T-cell (primary cell): ENCODE data around the gene ATG4B. TPM values are rescaled to one million over a fixed set of nuclear protein-coding genes. Genes with fewer than 3 reads are reported as not detected.

Experiments used
- ATAC-seq, 4 experiments: fragments of 200-7000 bp in 3 of 4; fragments of 150-1000 bp in 1 of 4; cut with Tn5 transposase; replicated peaks in 1 of 4; 1 replicate in 3 of 4; 2 replicates in 1 of 4; pipeline ENCODE4 v1.10.0; 2021; ENCODE audit warnings: moderate library complexity in 3 of 4, mild to moderate bottlenecking in 2 of 4, moderate number of reproducible peaks in 1 of 4
- CTCF ChIA-PET, 2 donors: fragments of 300-600 bp; sonication (Branson Sonifier 250); formaldehyde crosslinking; loops; one replicate each; lab custom pipeline; 2022; ENCODE audit warnings: antibody characterized with exemption in 2 of 2; lab: Charles Lee
- POLR2A ChIA-PET, 2 donors: fragments of 300-600 bp; sonication (Branson Sonifier 250); formaldehyde crosslinking; loops; one replicate each; lab custom pipeline; 2022; ENCODE audit warnings: antibody characterized with exemption in 2 of 2; lab: Charles Lee
- DNase-seq, 35 experiments: peaks; one replicate each; pipeline versions ENCODE4 v3.0.0 to v3.0.0-alpha.2; 2013 to 2023
- H3K27ac ChIP-seq: one replicate; pipeline ENCODE4 v1.5.1; 2013; ENCODE audit warnings: low read length
- H3K27me3 ChIP-seq, 2 experiments: replicated peaks in 1 of 2; 1 replicate in 1 of 2; 2 replicates in 1 of 2; pipeline versions ENCODE4 v1.6.1 to v1.7.0; 2013; ENCODE audit warnings: low read length in 1 of 2, mixed read lengths in 1 of 2; ENCODE audit not compliant: control insufficient read depth in 2 of 2, insufficient read depth in 2 of 2; ENCODE audit errors: extremely low read depth in 1 of 2
- H3K36me3 ChIP-seq, 2 donors: 1 replicate in 1 of 2; 2 replicates in 1 of 2; pipeline versions ENCODE4 v1.6.1 to v1.7.0; 2013; ENCODE audit warnings: low read length in 1 of 2; ENCODE audit not compliant: control insufficient read depth in 2 of 2, insufficient read depth in 1 of 2; ENCODE audit errors: extremely low read depth in 1 of 2
- H3K4me1 ChIP-seq, 2 experiments: 1 replicate in 1 of 2; 2 replicates in 1 of 2; pipeline versions ENCODE4 v1.6.1 to v1.7.0; 2013; ENCODE audit warnings: low read length in 2 of 2, mixed read lengths in 1 of 2; ENCODE audit not compliant: insufficient read depth in 2 of 2, control insufficient read depth in 1 of 2; ENCODE audit errors: extremely low read depth in 1 of 2
- H3K4me3 ChIP-seq, 2 donors: 1 replicate in 1 of 2; 2 replicates in 1 of 2; pipeline versions ENCODE4 v1.5.1 to v1.7.0; 2013; ENCODE audit warnings: mild to moderate bottlenecking in 2 of 2, low read length in 1 of 2, moderate library complexity in 1 of 2; ENCODE audit not compliant: control insufficient read depth in 1 of 2; ENCODE audit errors: extremely low read depth in 1 of 2
- H3K9me3 ChIP-seq: 2 replicates; pipeline ENCODE4 v1.7.0; 2013
- H3K27ac Mint-ChIP-seq, 2 donors: one replicate each; pipeline ENCODE4 v1.8.0; 2020 to 2021; ENCODE audit warnings: mild to moderate bottlenecking in 2 of 2, mixed read lengths in 2 of 2
- H3K27me3 Mint-ChIP-seq, 2 donors: one replicate each; pipeline ENCODE4 v1.8.0; 2021 to 2022; ENCODE audit warnings: mixed read lengths in 2 of 2
- H3K36me3 Mint-ChIP-seq: one replicate; pipeline ENCODE4 v1.8.0; 2021; ENCODE audit warnings: mixed read lengths
- H3K4me1 Mint-ChIP-seq, 3 donors: one replicate each; pipeline ENCODE4 v1.8.0; 2020 to 2022; ENCODE audit warnings: mixed read lengths in 3 of 3, mild to moderate bottlenecking in 1 of 3
- H3K4me3 Mint-ChIP-seq, 3 donors: one replicate each; pipeline ENCODE4 v1.8.0; 2020 to 2022; ENCODE audit warnings: mild to moderate bottlenecking in 3 of 3, mixed read lengths in 3 of 3, moderate library complexity in 3 of 3
- H3K9me3 Mint-ChIP-seq, 3 donors: one replicate each; pipeline ENCODE4 v1.8.0; 2020 to 2022; ENCODE audit warnings: mixed read lengths in 3 of 3
- WGBS: methylation state at CpG from one replicate; pipeline ENCODE4 v1.1.5; 2013; ENCODE audit warnings: missing lambda C conversion rate; ENCODE audit not compliant: insufficient coverage; 5-methylcytosine and 5-hydroxymethylcytosine counted together
- total RNA-seq, 35 experiments: library from RNA in 6 of 35; stranded (reverse) in 6 of 35; fragments of 120-200 nt in 1 of 35; gene quantifications; one replicate each; pipeline versions ENCODE4 v1.2.1 to v1.2.4 and lab custom pipeline; 2013 to 2026

Gene ATG4B
- total RNA-seq, 5 donors from 2014 or later (not counting 1 experiment from before 2014, with no cell fraction given): 98.4 to 127 (median 108) TPM

DNA sequence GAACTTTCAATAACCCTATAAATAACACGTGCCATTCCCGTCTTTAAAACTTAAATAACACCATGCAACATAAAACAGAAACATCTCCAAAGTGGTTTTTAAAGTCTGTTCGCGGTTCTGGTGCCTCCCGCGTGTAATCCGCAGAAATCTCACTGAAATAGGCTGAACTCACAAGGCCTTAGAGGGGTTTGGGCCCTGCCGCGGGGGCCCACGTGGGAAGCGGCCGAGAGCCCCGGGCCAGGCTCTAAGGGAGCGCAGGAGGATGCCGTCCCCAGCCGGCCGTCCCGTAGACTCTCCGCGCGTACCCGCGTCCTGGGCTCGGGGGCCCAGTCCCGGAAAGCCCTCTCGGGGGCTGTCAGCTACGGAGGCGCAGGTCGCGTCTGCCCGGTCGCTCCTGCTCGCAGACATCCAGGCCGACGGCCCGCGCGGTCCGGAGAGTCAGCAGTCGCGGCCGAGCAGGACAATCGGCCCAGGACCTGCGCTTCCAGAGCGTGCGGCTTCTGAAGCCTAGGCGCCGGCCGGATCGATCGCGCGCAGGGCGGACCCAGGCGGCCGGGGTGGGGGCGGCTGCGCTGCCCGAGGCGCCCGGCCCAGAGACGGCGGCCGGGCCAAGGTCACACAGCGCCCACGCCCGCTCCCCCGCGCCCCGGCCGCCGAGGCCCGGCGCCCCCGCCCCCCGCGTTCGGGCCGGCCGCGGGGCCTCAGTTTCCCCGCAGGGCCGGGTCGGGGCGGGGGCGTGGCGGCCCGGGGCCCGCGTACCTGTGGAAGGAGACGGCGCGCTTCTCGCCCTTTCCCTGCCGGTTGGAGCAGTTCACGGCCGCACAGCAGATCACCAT lies 1.1 kb upstream of the ATG4B start:
- Histone ChIP-seq H3K27me3 (peaks cover 0 to 2% of the 10 kb centered on the region in 2 experiments), H3K4me1 (peaks cover 13 to 36% of the 10 kb centered on the region in 2 experiments), H3K9me3 (no peaks in the 10 kb centered on the region), H3K36me3 (peaks cover 15 to 21% of the 10 kb centered on the region in 2 donors), H3K4me3 (peak overlapping the region; percentile 51 to 52), H3K27ac (no peak overlapping the region)
- Mint-ChIP-seq H3K36me3 (peaks cover 4% of the 10 kb centered on the region), H3K4me3 (peak overlapping the region; percentile 75 to 79 (median 77)), H3K9me3 (no peaks in the 10 kb centered on the region), H3K4me1 (peaks cover 48 to 51% (median 49%) of the 10 kb centered on the region in 3 donors), H3K27me3 (no peaks in the 10 kb centered on the region), H3K27ac (peak overlapping the region; percentile 27 to 58)
- ChIA-PET CTCF (no interaction called here), POLR2A (interaction anchor here (0.5 to 0.7 kb wide), 4 partner anchors 10 to 66 kb away, joined by 4 to 7 read pairs (median 5); no protein-coding TSS in a partner anchor)
- ATAC-seq (peak; percentile 25 to 39 (median 33)), DNase-seq (peak in 17 of 35 experiments; percentile 1 to 39 (median 16))
- WGBS: under 1% methylated on average over 95 of the region's 97 CpGs

DNA sequence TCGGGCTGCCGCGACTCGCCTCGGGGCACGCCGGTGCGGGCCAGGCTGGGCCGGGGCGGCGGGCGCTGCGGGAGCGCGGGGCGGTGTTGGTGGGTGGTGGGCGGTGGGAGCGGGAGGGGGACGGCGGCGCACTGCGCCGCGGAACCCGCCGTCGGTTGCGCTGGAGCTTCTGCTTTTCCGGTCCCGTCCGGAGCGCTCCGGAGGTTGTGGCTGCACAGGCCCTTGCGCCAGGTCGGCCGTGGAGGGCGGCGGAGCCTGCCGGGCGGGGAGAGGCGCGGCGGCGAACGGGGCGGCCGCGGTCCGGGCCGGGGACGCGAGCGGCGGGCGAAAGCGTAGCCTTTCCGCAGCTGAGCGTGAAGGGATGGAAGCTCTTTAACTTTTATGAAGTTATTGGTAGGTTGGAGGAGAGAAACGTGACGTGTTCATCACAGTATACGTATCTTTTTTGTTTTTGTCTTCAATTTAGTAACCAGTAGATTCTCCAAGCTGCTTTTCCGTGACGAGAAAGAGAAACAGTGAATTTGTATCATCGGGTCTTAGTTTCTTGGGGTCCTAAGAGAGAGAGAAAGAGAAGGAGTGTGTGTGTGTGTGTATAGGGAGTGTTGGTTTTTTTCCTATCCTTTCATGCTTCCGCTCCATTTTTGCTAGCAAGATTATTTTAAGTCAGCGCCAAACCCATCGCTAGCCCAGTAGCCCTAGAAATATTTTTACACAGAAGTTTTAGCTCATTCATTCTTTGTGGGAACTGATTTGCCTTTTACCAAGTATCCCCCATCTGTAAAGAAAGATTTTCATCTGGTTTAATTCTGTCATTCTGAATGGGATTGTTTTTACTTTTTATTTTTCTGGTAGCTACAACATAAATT lies 535 bp downstream of the ATG4B start:
- H3K4me1 ChIP-seq: peaks cover 13 to 36% of the 10 kb centered on the region in 2 experiments
- no peaks in the 10 kb centered on the region for H3K27me3 Mint-ChIP-seq
- H3K27me3 ChIP-seq: peaks cover 0 to 2% of the 10 kb centered on the region in 2 experiments
- H3K4me1 Mint-ChIP-seq: peaks cover 57 to 65% (median 58%) of the 10 kb centered on the region in 3 donors
- no peaks in the 10 kb centered on the region for H3K9me3 Mint-ChIP-seq
- peak overlapping the region; percentile 88 to 99 for H3K4me3 ChIP-seq
- peak overlapping the region; percentile 90 to 91 for H3K27ac Mint-ChIP-seq
- peak; percentile 35 to 44 (median 40) for ATAC-seq
- H3K4me3 Mint-ChIP-seq: peak overlapping the region; percentile 83 to 93 (median 89)
- peak in 17 of 35 experiments; percentile 5 to 49 (median 22) for DNase-seq
- H3K36me3 ChIP-seq: peaks cover 11 to 14% of the 10 kb centered on the region in 2 donors
- CTCF ChIA-PET: interaction anchor here (0.6 to 1.2 kb wide), 6 partner anchors 9 to 336 kb away, joined by 3 to 5 read pairs (median 3); partner anchors contain the start of gene DTYMK (in 1 of the 2)
- 0% methylated on average over 35 of the region's 67 CpGs for WGBS
- H3K27ac ChIP-seq: no peak overlapping the region
- POLR2A ChIA-PET: interaction anchor here (0.5 to 1.0 kb wide), 6 partner anchors 19 to 810 kb away, joined by 3 to 4 read pairs (median 4); partner anchors contain the start of gene DTYMK (in 1 of the 2)
- H3K36me3 Mint-ChIP-seq: no peaks in the 10 kb centered on the region
- H3K9me3 ChIP-seq: no peaks in the 10 kb centered on the region

DNA sequence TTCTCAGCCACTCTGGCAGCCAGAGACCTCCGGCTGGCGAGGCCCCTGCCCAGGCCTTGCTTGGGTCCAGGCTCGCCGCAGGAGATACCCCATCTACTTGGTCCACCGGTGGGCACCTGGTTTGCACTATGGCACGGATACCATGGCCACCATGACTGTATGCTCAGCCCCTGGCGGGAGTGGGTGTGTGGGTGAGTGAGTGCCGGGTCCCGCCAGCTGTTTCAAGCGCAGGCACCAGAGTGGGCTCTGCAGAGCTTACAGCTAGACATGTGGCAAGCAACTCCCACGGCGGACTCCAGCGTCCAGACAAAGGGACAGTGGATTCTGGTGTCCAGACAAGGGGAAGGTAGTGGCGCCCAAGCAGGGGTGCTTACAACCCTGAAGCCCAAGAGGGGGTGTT lies 1.4 kb downstream of the ATG4B start:
- no peak overlapping the region for H3K27ac ChIP-seq
- peaks cover 5% of the 10 kb centered on the region in 2 donors for H3K36me3 ChIP-seq
- no peak for DNase-seq
- POLR2A ChIA-PET: interaction anchor here in 1 of 2 donors (0.5 to 0.7 kb wide), 2 partner anchors 18 to 456 kb away, joined by 3 to 4 read pairs; no protein-coding TSS in a partner anchor
- Mint-ChIP-seq H3K36me3 (no peaks in the 10 kb centered on the region), H3K9me3 (no peaks in the 10 kb centered on the region), H3K4me1 (peaks cover 58 to 65% (median 59%) of the 10 kb centered on the region in 3 donors), H3K27ac (peak overlapping the region in 1 of 2 donors; percentile 90), H3K4me3 (peak overlapping the region; percentile 83 to 93 (median 89)), H3K27me3 (no peaks in the 10 kb centered on the region)
- H3K4me3 ChIP-seq: peak overlapping the region in 1 of 2 donors; percentile 25
- no peaks in the 10 kb centered on the region for H3K9me3 ChIP-seq
- ATAC-seq: no peak
- H3K27me3 ChIP-seq: peaks cover 0 to 2% of the 10 kb centered on the region in 2 experiments
- CTCF ChIA-PET: interaction anchor here in 1 of 2 donors (0.6 to 0.9 kb wide), 2 partner anchors 48 to 309 kb away, joined by 3 read pairs; partner anchors contain the start of gene DTYMK
- 98% methylated on average over 14 of the region's 14 CpGs for WGBS
- peaks cover 13 to 36% of the 10 kb centered on the region in 2 experiments for H3K4me1 ChIP-seq

DNA sequence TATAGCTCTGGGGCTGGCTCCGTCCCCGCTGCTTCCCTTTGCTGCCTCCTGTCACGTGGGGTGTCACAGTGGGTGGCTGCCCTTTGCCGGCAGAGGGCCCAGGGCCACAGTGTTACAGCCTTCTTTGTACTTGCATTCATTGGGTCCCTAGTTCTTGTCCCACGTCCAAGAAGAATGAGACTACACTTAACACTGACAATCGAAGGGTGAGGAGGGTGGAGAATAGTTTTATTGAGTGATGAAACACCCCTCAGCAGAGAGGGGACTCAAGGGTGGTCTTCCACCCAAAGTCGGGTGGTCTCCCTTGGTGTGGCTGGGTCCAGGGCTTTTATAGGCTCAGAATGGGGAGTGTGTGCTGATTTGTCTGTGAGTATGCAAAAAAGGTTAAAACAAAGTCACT lies 1.9 kb downstream of the ATG4B start:
- Histone ChIP-seq H3K36me3 (peaks cover 5% of the 10 kb centered on the region in 2 donors), H3K4me1 (peaks cover 13 to 36% of the 10 kb centered on the region in 2 experiments), H3K9me3 (no peaks in the 10 kb centered on the region), H3K4me3 (no peak overlapping the region), H3K27ac (no peak overlapping the region), H3K27me3 (peaks cover 0 to 2% of the 10 kb centered on the region in 2 experiments)
- CTCF ChIA-PET: no interaction called here
- peaks cover 60 to 69% (median 61%) of the 10 kb centered on the region in 3 donors for H3K4me1 Mint-ChIP-seq
- peak overlapping the region in 2 of 3 donors; percentile 18 to 83 for H3K4me3 Mint-ChIP-seq
- H3K36me3 Mint-ChIP-seq: no peaks in the 10 kb centered on the region
- H3K9me3 Mint-ChIP-seq: no peaks in the 10 kb centered on the region
- WGBS: 100% methylated on average over 5 of the region's 7 CpGs
- no peak overlapping the region for H3K27ac Mint-ChIP-seq
- no peak for ATAC-seq
- no peak for DNase-seq
- POLR2A ChIA-PET: no interaction called here
- H3K27me3 Mint-ChIP-seq: no peaks in the 10 kb centered on the region

DNA sequence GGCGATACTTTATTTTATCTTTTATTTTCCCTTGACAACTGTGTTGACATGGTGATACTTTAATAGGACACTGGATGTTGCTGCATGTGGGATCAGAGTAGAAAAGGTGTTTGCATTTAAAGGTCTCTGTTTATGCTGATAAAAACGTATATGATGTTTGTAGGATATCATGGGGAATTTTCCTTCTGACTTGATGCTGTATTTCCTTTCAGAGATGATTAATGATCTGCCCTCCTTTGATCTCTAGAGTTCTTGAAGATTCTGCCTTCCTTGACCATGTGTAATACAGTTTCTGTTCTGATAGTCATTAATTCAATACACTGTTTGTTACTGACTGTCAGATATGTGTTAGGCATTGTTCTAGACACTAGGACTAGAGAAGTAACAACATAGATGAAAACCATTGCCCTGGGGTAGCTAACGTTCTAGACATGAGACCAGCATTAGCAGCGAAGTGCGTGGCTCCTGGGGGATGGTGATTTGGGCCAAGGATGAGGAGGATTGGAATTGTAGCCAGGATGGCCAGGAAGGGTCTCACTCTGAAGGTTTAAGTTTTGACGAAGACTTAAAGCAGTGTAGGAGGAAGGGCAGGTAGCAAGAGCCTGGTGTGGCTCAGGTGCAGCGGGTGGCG lies 2.8 kb downstream of the ATG4B start:
- Histone ChIP-seq H3K27ac (no peak overlapping the region), H3K9me3 (no peaks in the 10 kb centered on the region), H3K27me3 (peaks cover 0 to 2% of the 10 kb centered on the region in 2 experiments), H3K4me1 (peaks cover 13 to 36% of the 10 kb centered on the region in 2 experiments), H3K4me3 (no peak overlapping the region), H3K36me3 (peaks cover 5 to 7% of the 10 kb centered on the region in 2 donors)
- Mint-ChIP-seq H3K9me3 (no peaks in the 10 kb centered on the region), H3K4me3 (peak overlapping the region in 1 of 3 donors; percentile 83), H3K27me3 (no peaks in the 10 kb centered on the region), H3K4me1 (peaks cover 56 to 69% (median 58%) of the 10 kb centered on the region in 3 donors), H3K27ac (no peak overlapping the region), H3K36me3 (no peaks in the 10 kb centered on the region)
- ATAC-seq (no peak), DNase-seq (no peak)
- 93% methylated on average over 6 of the region's 8 CpGs for WGBS
- CTCF ChIA-PET: no interaction called here
- POLR2A ChIA-PET: no interaction called here
